ENCODE data around the gene PRKCB. TPM values are rescaled to one million over a fixed set of nuclear protein-coding genes. Genes with fewer than 3 reads are reported as not detected.
"Not testable (repeated sequence)": the region's sequence is repeated elsewhere in the genome, so short reads cannot be mapped to it uniquely, and the experiment has no call there.

The PRKCB gene
- total RNA-seq, 1 donor from 2014 or later, result 28.7 TPM

- Mint-ChIP-seq H3K36me3 (ENCODE audit: low read depth, unreplicated experiment) (no peaks in the 10 kb centered on the region), H3K27ac (ENCODE audit: unreplicated experiment) (no peak overlapping the region), H3K4me1 (ENCODE audit: unreplicated experiment) (peaks cover 5% of the 10 kb centered on the region), H3K4me3 (ENCODE audit: unreplicated experiment) (no peak overlapping the region), H3K27me3 (ENCODE audit: unreplicated experiment) (no peaks in the 10 kb centered on the region), H3K9me3 (ENCODE audit: unreplicated experiment) (no peaks in the 10 kb centered on the region)
- no peak for TF ChIP-seq CTCF (IDR thresholded peaks at IDR 0.05; ENCODE audit: unreplicated experiment)
- no peak for DNase-seq (ENCODE audit: low spot score)
Observed at GRCh38 chr16:23929856-23930255, 94.1 kb downstream of the PRKCB start.

GRCh38 chr16:23930791-23931190 lies 95.0 kb downstream of the PRKCB start:
- no peak for DNase-seq (ENCODE audit: low spot score)
- Mint-ChIP-seq H3K36me3 (ENCODE audit: low read depth, unreplicated experiment) (no peaks in the 10 kb centered on the region), H3K27me3 (ENCODE audit: unreplicated experiment) (no peaks in the 10 kb centered on the region), H3K27ac (ENCODE audit: unreplicated experiment) (no peak overlapping the region), H3K9me3 (ENCODE audit: unreplicated experiment) (no peaks in the 10 kb centered on the region), H3K4me1 (ENCODE audit: unreplicated experiment) (peaks cover 5% of the 10 kb centered on the region), H3K4me3 (ENCODE audit: unreplicated experiment) (no peak overlapping the region)
- TF ChIP-seq CTCF (IDR thresholded peaks at IDR 0.05; ENCODE audit: unreplicated experiment), result no peak

GRCh38 chr16:23931199-23931598 lies 95.4 kb downstream of the PRKCB start:
- Mint-ChIP-seq H3K4me1 (ENCODE audit: unreplicated experiment) (peaks cover 5% of the 10 kb centered on the region), H3K9me3 (ENCODE audit: unreplicated experiment) (no peaks in the 10 kb centered on the region), H3K27me3 (ENCODE audit: unreplicated experiment) (no peaks in the 10 kb centered on the region), H3K4me3 (ENCODE audit: unreplicated experiment) (no peak overlapping the region), H3K27ac (ENCODE audit: unreplicated experiment) (no peak overlapping the region), H3K36me3 (ENCODE audit: low read depth, unreplicated experiment) (no peaks in the 10 kb centered on the region)
- TF ChIP-seq CTCF (IDR thresholded peaks at IDR 0.05; ENCODE audit: unreplicated experiment), result no peak
- DNase-seq (ENCODE audit: low spot score), result no peak

- H3K9me3 Mint-ChIP-seq (ENCODE audit: unreplicated experiment); H3K27me3 Mint-ChIP-seq (ENCODE audit: unreplicated experiment); H3K27ac Mint-ChIP-seq (ENCODE audit: unreplicated experiment); H3K4me3 Mint-ChIP-seq (ENCODE audit: unreplicated experiment); H3K4me1 Mint-ChIP-seq (ENCODE audit: unreplicated experiment); DNase-seq (ENCODE audit: low spot score); H3K36me3 Mint-ChIP-seq (ENCODE audit: low read depth, unreplicated experiment): not testable (repeated sequence)
Observed at GRCh38 chr16:23933650-23934049, 97.9 kb downstream of the PRKCB start.

GRCh38 chr16:23934610-23935236 lies 98.9 kb downstream of the PRKCB start:
- peaks cover 2% of the 10 kb centered on the region for H3K4me1 Mint-ChIP-seq (ENCODE audit: unreplicated experiment)
- no peaks in the 10 kb centered on the region for H3K9me3 Mint-ChIP-seq (ENCODE audit: unreplicated experiment)
- no peak overlapping the region for H3K27ac Mint-ChIP-seq (ENCODE audit: unreplicated experiment)
- no peaks in the 10 kb centered on the region for H3K36me3 Mint-ChIP-seq (ENCODE audit: low read depth, unreplicated experiment)
- DNase-seq (ENCODE audit: low spot score), result no peak
- no peak for TF ChIP-seq CTCF (IDR thresholded peaks at IDR 0.05; ENCODE audit: unreplicated experiment)
- no peaks in the 10 kb centered on the region for H3K27me3 Mint-ChIP-seq (ENCODE audit: unreplicated experiment)
- no peak overlapping the region for H3K4me3 Mint-ChIP-seq (ENCODE audit: unreplicated experiment)
